ENCODE results near the gene NPDC1. TPM values are rescaled to one million over a fixed set of nuclear protein-coding genes. Genes with fewer than 3 reads are reported as not detected.

The NPDC1 gene, protein sequence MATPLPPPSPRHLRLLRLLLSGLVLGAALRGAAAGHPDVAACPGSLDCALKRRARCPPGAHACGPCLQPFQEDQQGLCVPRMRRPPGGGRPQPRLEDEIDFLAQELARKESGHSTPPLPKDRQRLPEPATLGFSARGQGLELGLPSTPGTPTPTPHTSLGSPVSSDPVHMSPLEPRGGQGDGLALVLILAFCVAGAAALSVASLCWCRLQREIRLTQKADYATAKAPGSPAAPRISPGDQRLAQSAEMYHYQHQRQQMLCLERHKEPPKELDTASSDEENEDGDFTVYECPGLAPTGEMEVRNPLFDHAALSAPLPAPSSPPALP
- polyA plus RNA-seq: 10.3 and 19.0 TPM in 2 replicates

DNA sequence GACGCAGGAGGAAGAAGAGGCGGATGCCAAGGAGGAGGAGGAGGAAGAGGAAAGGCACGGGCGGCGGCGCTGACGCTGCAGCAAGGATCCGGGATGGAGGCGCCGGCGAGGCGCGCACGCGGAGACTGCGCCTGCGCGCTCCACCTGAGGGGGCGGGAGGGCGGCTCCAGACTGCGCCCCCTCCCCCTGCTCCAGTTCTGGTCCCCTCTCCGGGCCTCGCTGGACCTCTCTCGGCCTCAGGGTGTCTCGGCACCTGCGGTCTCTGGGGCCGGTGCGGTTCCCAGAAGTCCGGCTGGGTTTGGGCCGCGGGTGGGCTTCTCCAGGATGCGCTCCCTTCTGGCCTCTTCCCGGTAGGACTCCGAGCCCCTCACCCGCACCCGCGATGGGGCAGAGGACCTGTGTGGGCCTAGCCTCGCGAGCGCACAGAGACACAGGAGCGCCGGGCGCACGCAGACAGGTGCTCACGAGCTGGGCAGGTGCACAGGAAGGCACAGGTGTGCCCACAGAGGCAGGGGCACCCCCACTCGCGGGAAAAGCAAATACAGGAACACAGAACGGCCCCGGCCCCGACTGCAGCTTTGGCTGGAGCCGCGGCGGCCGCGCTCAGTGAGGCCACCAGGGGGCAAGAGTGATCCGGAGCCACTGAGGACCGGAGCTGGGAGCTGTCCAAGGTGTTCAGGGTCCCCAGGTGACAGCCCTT, at the start of gene NPDC1:
Gene NPDC1, minus strand, starts transcription at position 90 of the 700 bp plus-strand sequence. CDS start 188 bp downstream, outside the sequence.

DNA sequence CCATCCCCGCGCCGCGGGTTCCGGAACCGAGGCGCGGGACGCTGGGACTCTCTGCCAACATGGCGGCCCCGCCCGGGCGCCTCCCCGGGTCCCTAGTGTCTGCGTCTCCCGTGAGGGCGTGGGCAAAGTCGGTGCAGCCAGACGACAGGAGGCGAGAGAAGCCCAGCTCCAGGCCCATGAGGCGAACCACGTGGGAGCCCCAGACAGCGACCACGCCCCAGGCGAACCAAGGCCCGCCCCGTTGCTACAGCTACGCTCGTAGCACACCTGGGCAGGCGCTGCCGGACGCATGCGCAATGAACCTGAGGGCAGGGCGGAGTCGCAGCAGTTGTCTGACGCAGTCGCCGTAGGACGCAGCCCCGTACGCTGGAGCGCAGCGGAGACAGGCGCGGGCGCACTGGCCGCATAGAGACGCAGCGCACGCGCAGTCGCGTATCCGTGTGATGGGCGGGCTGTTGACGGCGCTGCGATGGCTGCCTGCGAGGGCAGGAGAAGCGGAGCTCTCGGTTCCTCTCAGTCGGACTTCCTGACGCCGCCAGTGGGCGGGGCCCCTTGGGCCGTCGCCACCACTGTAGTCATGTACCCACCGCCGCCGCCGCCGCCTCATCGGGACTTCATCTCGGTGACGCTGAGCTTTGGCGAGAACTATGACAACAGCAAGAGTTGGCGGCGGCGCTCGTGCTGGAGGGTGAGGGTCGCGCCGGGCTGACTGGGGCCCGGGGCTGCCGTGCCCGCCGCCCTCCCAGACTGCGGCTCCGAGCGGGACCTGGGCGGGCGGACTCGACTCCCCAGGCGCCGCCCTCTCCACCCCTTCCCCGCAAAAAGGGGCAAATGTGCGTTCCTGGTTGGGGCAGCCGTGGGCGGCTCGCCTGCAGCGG, 40.8 kb upstream of the NPDC1 start, which contains the start of gene MAN1B1:
Gene MAN1B1, plus strand, starts transcription at position 455 of the 878 bp plus-strand sequence. Its CDS starts 15 bp downstream, at position 470.

DNA sequence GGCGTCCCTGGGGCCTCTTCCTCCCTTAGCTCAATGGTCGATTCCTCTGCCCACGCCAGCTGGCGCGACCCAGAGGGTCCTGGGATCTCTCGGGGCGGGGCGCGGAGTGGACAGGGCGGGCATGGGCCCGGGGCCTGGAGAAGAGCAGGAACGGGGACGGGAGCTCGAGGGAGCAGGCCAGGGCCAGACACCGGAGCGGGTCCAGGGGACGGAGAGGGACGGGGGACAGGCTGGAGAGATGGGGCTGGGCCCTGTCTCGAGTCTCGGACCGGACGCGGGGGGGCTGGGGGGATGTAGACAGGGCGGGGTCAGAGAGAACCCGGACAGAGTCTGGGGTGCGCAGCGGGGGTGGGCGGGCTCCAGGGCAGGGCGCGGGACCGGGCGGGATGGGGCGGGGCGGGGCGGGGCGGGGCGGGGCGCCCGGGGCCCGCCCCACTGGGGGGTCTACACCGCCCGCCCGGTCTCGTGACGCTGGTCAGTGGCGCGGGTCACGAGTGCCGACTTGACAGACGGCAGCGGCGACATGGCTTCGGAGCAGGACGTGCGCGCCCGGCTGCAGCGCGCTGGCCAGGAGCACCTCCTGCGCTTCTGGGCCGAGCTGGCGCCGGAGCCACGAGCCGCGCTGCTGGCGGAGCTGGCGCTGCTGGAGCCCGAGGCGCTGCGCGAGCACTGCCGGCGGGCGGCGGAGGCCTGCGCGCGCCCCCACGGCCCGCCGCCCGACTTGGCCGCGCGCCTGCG, 31.2 kb upstream of the NPDC1 start, which contains the start of gene UAP1L1:
Gene UAP1L1, plus strand, starts transcription at position 508 of the 738 bp plus-strand sequence. Its CDS starts 16 bp downstream, at position 524.

DNA sequence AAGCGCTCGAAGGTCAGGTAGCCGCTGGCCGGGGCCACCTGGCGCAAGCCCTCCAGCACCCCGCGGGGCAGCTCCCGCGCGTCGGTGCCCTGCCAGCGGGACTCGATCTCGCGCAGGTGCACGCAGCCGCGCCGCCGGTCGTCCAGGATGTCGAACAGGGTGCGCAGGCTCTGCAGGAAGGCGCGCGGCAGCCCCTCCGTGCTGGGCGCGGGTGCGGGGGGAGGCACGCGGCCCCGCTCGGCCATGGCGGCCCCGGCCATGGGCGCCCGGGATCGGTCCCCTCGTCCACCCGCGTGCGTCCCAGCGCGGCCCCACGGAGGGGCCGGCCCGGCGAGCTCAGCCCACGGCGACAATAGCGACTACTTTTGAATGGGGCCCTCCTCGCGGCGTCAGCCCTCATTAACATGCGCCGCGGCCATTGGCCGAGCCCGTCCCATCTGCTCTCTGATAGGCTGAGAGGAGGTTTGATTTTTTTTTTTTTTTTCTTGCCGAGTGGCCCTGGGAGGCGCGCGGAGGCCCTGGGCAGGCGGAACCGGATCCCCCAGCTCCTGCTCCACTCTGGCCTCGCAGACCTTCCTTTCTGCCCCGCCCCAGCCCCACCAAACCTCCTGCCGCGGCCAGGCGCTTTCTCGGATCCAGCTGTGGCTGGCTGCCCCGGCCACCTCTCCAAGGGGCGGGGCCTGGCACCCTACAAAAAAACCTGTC, 24.4 kb upstream of the NPDC1 start, which contains the start of gene SAPCD2:
Gene SAPCD2, minus strand, starts transcription at position 357 of the 705 bp plus-strand sequence. Its CDS starts 97 bp downstream, at position 260.

DNA sequence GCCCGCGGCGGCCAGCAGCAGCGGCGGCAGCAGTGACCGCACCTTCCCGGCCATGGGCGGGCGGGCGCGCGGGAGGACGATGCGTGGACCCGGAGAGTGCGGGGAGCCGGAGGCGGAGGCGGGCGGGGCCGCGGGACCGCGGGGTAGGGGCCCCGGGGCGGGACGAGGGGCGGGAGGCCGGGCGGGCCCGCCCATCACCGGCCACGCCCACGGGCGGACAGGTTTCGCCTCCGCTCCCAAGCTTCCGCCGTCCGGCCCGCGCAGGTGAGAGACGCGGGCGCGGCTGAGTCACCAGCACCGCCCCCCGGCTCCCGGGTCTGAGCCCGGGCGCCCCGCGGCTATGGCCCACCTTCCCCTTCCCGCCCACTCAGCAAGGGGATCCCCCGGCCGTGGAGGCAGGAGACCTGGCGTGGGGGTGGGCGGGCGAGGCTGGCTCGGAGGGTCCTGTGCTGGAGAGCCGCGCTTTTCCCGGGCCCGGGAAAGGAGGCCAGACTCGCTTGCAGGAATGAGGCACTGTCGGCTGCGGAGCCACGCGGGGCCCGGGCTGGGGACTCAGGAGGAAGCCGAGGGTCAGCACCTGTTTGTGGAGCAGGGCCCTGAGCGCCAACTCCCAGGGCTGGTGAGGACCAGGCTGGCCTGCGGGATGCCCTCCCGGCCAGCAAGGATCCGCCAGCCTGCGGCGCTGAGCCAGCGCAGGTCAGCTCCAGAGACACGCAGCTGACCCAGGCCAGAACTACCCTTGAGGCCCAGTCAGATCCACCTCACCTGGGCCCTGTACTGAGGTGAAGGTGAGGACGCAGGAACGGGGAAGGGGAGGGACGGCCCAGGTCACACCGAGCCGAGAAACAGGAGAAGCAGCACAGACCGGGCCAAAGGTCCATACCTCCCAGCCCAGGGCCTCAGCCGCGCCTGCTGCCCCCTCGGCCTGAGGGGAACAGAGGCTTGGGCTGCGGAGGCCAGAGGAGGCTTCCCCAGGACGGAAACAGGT, 8.3 kb upstream of the NPDC1 start, which contains the start of gene ENTPD2:
Gene ENTPD2, minus strand, starts transcription at position 118 of the 988 bp plus-strand sequence. Its CDS starts 64 bp downstream, at position 54.

DNA sequence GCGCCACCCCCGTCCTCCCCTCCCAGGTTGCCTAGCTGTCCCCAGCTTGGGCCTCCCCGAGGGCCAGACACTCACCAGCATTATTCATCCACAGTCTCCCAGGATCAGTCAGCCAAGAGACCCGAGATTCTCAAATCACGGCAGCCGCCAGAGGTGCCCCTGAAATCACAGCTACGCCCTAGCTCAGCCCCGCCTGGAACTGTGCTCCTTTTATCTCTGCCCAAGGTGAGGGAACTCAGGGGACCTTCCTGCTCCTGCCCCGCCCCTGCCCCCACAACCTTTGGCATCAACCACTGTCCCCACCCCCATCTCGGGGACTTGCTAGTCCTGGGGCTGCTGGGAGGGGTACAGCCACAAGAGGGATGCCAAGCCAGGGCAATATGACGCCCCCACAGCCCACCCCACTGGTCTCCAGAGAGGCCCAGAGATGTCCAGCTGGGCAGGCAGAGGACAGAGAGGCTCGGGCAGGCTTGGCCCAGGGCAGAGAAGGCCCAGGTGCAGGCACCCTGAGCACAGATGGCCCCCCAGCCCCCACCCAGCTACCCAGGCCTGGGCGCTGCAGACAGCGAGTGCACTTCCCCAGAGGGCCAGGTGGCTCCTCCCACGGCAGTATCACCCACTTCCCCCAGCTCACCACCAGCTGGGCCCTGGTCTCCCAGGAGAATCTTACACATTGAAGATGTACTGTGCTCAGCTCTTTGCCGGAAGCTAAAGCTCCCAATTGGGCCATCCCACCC, 13.9 kb downstream of the NPDC1 start, which contains the start of gene FUT7:
Gene FUT7, minus strand, starts transcription at position 185 of the 737 bp plus-strand sequence. Its CDS starts 97 bp downstream, at position 88.

DNA sequence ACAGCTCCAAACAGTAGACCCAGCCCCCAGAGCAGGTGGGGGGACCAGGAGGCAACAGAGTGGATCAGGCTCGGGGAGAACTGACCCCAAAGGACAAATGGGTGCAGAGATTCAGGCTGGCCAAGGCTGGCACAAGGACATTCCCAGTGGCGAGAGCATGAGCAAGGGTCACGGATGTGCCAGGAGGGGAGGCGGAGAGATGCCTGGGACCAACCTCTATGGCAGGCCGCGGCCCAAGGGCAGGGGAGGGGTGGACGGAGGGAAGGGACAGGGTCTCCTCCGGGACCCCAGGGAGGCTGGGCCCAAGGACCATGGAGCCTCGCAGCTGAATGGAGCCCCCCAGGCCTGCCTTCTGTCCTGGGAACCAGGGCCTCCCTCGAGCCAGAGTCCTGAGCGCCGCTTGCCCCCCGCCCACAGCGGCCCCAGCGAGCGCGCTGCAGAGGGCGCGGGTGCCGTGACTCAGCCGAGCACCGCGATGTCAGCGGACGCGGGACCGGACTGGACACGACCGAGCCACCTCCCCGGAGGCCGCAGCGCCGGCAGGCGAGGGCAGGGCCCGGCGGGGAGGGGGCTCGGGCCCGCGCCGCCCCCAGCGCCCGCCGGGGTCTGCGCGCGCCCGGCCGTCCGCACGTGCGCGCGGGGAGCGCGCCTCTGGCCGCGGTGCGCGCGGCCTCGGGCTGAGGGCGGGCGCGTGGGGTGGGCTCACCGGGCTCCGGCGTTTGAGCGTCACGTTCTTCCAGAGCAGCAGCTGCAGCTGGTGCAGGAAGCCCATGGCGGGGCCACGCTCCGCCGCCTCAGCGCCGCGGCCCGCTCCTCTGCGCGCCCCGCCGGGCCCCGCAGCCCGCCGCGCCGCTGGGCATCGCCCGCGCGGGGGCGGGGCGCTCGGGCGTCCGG, 18.4 kb downstream of the NPDC1 start, which contains the start of gene ABCA2:
Gene ABCA2, minus strand, starts transcription at position 869 of the 894 bp plus-strand sequence. Its CDS starts 97 bp downstream, at position 772.

DNA sequence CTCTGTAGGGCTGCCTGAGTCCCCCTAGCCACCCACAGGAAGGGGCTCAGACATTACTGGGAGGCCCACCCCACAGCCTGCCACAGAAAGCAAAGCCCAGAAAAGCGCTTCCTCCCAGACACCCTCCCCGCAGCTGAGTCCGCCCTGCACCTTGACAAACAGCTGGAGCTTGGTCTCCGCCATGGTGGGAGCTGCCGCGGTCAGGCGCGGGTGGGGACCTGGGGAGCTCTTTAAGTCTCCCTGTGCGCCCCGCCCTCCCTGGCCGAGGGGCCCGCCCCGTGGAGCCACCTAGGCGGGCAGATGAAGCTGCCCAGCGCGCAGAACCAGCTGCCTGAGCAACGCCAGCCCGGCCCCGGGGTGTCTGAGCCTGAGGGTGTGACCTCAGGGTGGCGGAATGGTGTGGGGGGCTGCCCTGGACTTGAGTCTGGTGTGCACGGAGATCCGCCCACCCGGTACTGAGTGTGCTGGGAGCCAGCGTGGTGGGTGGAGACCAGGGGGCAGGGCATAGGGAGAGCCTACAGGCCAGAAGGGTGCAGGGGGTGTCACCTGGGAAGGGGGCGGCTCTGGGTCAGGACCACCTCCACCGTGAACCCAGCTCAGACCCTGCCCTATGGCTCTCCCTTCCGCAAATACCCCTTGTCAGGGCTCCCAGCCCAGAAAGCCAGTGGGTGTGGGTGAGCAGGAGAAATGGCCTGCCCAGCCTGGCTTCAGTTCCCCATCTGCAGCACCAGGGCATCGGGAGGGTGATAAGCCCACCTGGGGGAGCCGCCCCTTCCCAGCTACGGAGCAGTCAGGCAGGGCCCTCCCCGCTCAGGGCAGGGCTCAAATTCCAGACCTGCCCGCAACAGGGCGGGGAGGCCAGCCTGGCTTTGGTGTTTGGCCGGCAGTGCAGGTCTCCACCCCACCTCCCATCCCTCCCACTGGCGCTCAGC, 49.4 kb downstream of the NPDC1 start, which contains the start of gene CLIC3:
Gene CLIC3, minus strand, starts transcription at position 208 of the 932 bp plus-strand sequence. Its CDS starts 25 bp downstream, at position 183.

DNA sequence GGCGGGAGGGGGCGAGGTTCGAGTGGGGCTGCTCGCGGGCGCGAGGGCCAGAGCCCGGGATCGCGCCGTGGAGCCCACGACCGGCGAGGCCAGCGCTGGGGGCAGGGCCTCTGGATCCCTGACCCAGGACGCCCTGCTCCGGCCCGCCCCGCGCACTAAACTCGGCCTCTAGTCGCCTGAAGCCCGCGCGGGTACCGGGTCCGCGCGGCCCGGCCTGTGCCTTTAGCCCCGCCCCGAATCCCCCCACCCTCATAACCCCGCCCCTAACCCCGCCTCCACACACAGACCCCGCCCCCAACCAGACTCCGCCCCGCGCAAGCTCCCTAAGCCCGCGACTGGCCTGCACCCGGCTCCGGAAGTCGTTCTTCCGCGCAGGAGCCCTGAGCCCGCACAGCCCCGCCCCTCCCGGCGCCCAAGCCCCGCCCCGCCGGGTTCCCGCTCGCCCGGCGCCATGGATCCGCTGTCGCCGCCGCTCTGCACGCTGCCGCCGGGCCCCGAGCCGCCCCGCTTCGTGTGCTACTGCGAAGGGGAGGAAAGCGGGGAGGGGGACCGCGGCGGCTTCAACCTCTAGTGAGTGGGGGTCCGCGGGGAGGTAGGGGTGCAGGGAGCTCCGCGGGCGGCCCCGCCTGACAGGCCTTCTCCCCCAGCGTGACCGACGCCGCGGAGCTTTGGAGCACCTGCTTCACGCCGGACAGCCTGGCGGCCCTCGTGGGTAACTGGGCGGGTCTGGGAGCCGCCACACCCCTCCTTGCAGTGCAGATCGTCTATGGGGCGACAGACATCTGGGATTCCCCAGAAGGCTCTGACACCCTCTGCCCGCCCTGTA, 53.8 kb downstream of the NPDC1 start, which contains the start of gene PAXX:
Gene PAXX, plus strand, starts transcription at position 430 of the 826 bp plus-strand sequence. Its CDS starts 22 bp downstream, at position 452.

Other genes with a start within 250 kb of the NPDC1 start
- gene CCDC183, start 249.8 kb downstream of the NPDC1 start, polyA plus RNA-seq: not detected in 2 replicates
- 1.2 and 1.9 TPM in 2 replicates for gene RABL6, start 238.2 kb downstream of the NPDC1 start, polyA plus RNA-seq
- not detected in 2 replicates for gene AJM1, start 203.7 kb downstream of the NPDC1 start, polyA plus RNA-seq
- gene PHPT1, start 196.8 kb downstream of the NPDC1 start, polyA plus RNA-seq: 274 and 285 TPM in 2 replicates
- 0.12 and 0.14 TPM in 2 replicates for gene MAMDC4, start 193.8 kb downstream of the NPDC1 start, polyA plus RNA-seq
- 421 and 539 TPM in 2 replicates for gene EDF1, start 179.9 kb downstream of the NPDC1 start, polyA plus RNA-seq
- gene TRAF2, start 159.7 kb downstream of the NPDC1 start, polyA plus RNA-seq: 1.1 and 1.4 TPM in 2 replicates
- 0.56 and 2.2 TPM in 2 replicates for gene FBXW5, start 101.4 kb downstream of the NPDC1 start, polyA plus RNA-seq
- gene C8G, start 100.9 kb downstream of the NPDC1 start, polyA plus RNA-seq: 0.90 TPM in 1 of 2 replicates, not detected in the other
- gene LCN12, start 93.9 kb downstream of the NPDC1 start, polyA plus RNA-seq: not detected in 2 replicates
- 67.9 and 135 TPM in 2 replicates for gene PTGDS, start 68.7 kb downstream of the NPDC1 start, polyA plus RNA-seq
- not detected in 2 replicates for gene LCNL1, start 63.2 kb downstream of the NPDC1 start, polyA plus RNA-seq
- gene PAXX, start 53.8 kb downstream of the NPDC1 start, polyA plus RNA-seq: 4.7 TPM in 2 replicates
- not detected in 2 replicates for gene CLIC3, start 49.6 kb downstream of the NPDC1 start, polyA plus RNA-seq
- gene ABCA2, start 17.9 kb downstream of the NPDC1 start, polyA plus RNA-seq: 0.60 and 0.74 TPM in 2 replicates
- gene FUT7, start 14.1 kb downstream of the NPDC1 start, polyA plus RNA-seq: not detected in 2 replicates
- gene ENTPD2, start 7.9 kb upstream of the NPDC1 start, polyA plus RNA-seq: not detected in 2 replicates
- 0.24 TPM in 1 of 2 replicates, not detected in the other for gene SAPCD2, start 24.4 kb upstream of the NPDC1 start, polyA plus RNA-seq
- gene UAP1L1, start 31.3 kb upstream of the NPDC1 start, polyA plus RNA-seq: not detected in 2 replicates
- gene MAN1B1, start 40.8 kb upstream of the NPDC1 start, polyA plus RNA-seq: 5.7 and 15.4 TPM in 2 replicates
- 9.9 and 22.2 TPM in 2 replicates for gene DPP7, start 68.6 kb upstream of the NPDC1 start, polyA plus RNA-seq
- gene GRIN1, start 93.0 kb upstream of the NPDC1 start, polyA plus RNA-seq: 21.4 and 26.3 TPM in 2 replicates
- gene LRRC26, start 123.9 kb upstream of the NPDC1 start, polyA plus RNA-seq: not detected in 2 replicates
- gene TMEM210, start 125.9 kb upstream of the NPDC1 start, polyA plus RNA-seq: not detected in 2 replicates
- gene ANAPC2, start 142.4 kb upstream of the NPDC1 start, polyA plus RNA-seq: 0.71 TPM in 1 of 2 replicates, not detected in the other
- 7.4 and 25.2 TPM in 2 replicates for gene SSNA1, start 142.5 kb upstream of the NPDC1 start, polyA plus RNA-seq
- gene TPRN, start 154.6 kb upstream of the NPDC1 start, polyA plus RNA-seq: 0.44 and 0.99 TPM in 2 replicates
- gene TMEM203, start 159.5 kb upstream of the NPDC1 start, polyA plus RNA-seq: 21.0 and 30.3 TPM in 2 replicates
- 0.10 and 0.11 TPM in 2 replicates for gene NDOR1, start 159.5 kb upstream of the NPDC1 start, polyA plus RNA-seq
- 2.6 and 5.0 TPM in 2 replicates for gene RNF208, start 176.1 kb upstream of the NPDC1 start, polyA plus RNA-seq
- 0.26 TPM in 1 of 2 replicates, not detected in the other for gene CYSRT1, start 179.0 kb upstream of the NPDC1 start, polyA plus RNA-seq
- not detected in 2 replicates for gene RNF224, start 181.3 kb upstream of the NPDC1 start, polyA plus RNA-seq
- gene SLC34A3, start 184.7 kb upstream of the NPDC1 start, polyA plus RNA-seq: not detected in 2 replicates
- 94.6 and 103 TPM in 2 replicates for gene TUBB4B, start 195.1 kb upstream of the NPDC1 start, polyA plus RNA-seq
- gene STPG3, start 205.1 kb upstream of the NPDC1 start, polyA plus RNA-seq: not detected in 2 replicates
- 0.38 and 1.0 TPM in 2 replicates for gene NELFB, start 209.2 kb upstream of the NPDC1 start, polyA plus RNA-seq
- gene TOR4A, start 231.5 kb upstream of the NPDC1 start, polyA plus RNA-seq: not detected in 2 replicates